HEK293T (cell line): ENCODE data around the gene SLC4A11.

Experiments used
- ARNT ChIP-seq: fragments of 450-650 bp; IDR thresholded peaks from 2 replicates; pipeline ENCODE4 v1.6.1; 2017; ENCODE audit warnings: mild to moderate bottlenecking
- CTBP1 ChIP-seq: fragments of 450-650 bp; IDR thresholded peaks from 2 replicates; pipeline ENCODE4 v1.6.1; 2016; ENCODE audit warnings: borderline replicate concordance
- FOXA1 ChIP-seq: fragments of 450-650 bp; IDR thresholded peaks from 2 replicates; pipeline ENCODE4 v1.6.1; 2016; ENCODE audit warnings: mild to moderate bottlenecking
- NFRKB ChIP-seq: fragments of 450-650 bp; IDR thresholded peaks from 2 replicates; pipeline ENCODE4 v1.6.1; 2016; ENCODE audit warnings: mild to moderate bottlenecking, moderate library complexity
- SP1 ChIP-seq: fragments of 450-650 bp; IDR thresholded peaks from 2 replicates; pipeline ENCODE4 v1.6.1; 2017
- TARDBP ChIP-seq: fragments of 450-650 bp; IDR thresholded peaks from 2 replicates; pipeline ENCODE4 v1.6.1; 2016
- ZNF384 ChIP-seq: fragments of 450-650 bp; IDR thresholded peaks from 2 replicates; pipeline ENCODE4 v1.6.1; 2016
- TF ChIP-seq, protein P1 (sequence below): fragments of 450-650 bp; IDR thresholded peaks from 2 replicates; pipeline ENCODE4 v1.6.1; 2016

DNA sequence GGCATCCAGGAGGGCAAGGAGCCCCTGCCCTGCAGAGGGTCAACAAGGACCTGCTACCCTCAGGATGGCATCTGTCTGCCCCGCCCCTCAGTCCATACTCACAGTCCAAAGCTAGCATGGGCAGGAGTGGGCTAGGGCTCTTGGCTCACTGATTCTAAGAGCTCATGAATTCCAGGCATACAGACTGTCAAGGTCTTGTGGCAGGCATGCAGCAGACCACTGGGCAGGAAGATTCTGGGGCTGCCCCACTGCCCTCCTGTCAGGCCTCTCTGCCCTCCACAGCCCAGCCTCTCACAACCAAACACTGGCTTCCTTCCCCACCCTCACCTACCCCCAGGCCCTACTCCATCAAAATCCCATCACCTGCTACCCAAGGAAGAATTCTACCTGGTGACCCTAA lies 5.6 kb upstream of the SLC4A11 start:
- TF ChIP-seq NFRKB (no peak), FOXA1 (no peak), ARNT (no peak), ZNF384 (no peak), SP1 (no peak), TARDBP (no peak), CTBP1 (no peak)
- TF ChIP-seq, protein P1, sequence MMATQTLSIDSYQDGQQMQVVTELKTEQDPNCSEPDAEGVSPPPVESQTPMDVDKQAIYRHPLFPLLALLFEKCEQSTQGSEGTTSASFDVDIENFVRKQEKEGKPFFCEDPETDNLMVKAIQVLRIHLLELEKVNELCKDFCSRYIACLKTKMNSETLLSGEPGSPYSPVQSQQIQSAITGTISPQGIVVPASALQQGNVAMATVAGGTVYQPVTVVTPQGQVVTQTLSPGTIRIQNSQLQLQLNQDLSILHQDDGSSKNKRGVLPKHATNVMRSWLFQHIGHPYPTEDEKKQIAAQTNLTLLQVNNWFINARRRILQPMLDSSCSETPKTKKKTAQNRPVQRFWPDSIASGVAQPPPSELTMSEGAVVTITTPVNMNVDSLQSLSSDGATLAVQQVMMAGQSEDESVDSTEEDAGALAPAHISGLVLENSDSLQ, result no peak
